HEK293T (cell line): ENCODE measurements around the gene TNS3.

ENCODE experiments used
- ARNT ChIP-seq: fragments of 450-650 bp; IDR thresholded peaks from 2 replicates; pipeline ENCODE4 v1.6.1; 2017; ENCODE audit warnings: mild to moderate bottlenecking
- BHLHE40 ChIP-seq: fragments of 450-650 bp; IDR thresholded peaks from 2 replicates; pipeline ENCODE4 v1.6.1; 2016; ENCODE audit warnings: mild to moderate bottlenecking, moderate library complexity, borderline replicate concordance
- ELF4 ChIP-seq: fragments of 450-650 bp; IDR thresholded peaks from 2 replicates; pipeline ENCODE4 v1.6.1; 2017; ENCODE audit warnings: antibody characterized with exemption
- FOXA1 ChIP-seq: fragments of 450-650 bp; IDR thresholded peaks from 2 replicates; pipeline ENCODE4 v1.6.1; 2016; ENCODE audit warnings: mild to moderate bottlenecking
- FOXK2 ChIP-seq: fragments of 450-650 bp; IDR thresholded peaks from 2 replicates; pipeline ENCODE4 v1.6.1; 2016; ENCODE audit warnings: mild to moderate bottlenecking
- FOXM1 ChIP-seq: fragments of 450-650 bp; IDR thresholded peaks from 2 replicates; pipeline ENCODE4 v1.6.1; 2017; ENCODE audit warnings: mild to moderate bottlenecking, borderline replicate concordance
- HDGF ChIP-seq: fragments of 450-650 bp; IDR thresholded peaks from 2 replicates; pipeline ENCODE4 v1.6.1; 2017; ENCODE audit warnings: antibody characterized with exemption, borderline replicate concordance
- L3MBTL2 ChIP-seq: fragments of 450-650 bp; conservative IDR thresholded peaks from 2 replicates; pipeline ENCODE4 v1.6.1; 2016; ENCODE audit warnings: mild to moderate bottlenecking
- LEF1 ChIP-seq: fragments of 450-650 bp; IDR thresholded peaks from 2 replicates; pipeline ENCODE4 v1.6.1; 2017; ENCODE audit warnings: mild to moderate bottlenecking, borderline replicate concordance
- SP1 ChIP-seq: fragments of 450-650 bp; IDR thresholded peaks from 2 replicates; pipeline ENCODE4 v1.6.1; 2017
- SUZ12 ChIP-seq: fragments of 450-650 bp; IDR thresholded peaks from 2 replicates; pipeline ENCODE4 v1.6.1; 2016; ENCODE audit warnings: mild to moderate bottlenecking
- TARDBP ChIP-seq: fragments of 450-650 bp; IDR thresholded peaks from 2 replicates; pipeline ENCODE4 v1.6.1; 2016
- ZNF384 ChIP-seq: fragments of 450-650 bp; IDR thresholded peaks from 2 replicates; pipeline ENCODE4 v1.6.1; 2016

DNA sequence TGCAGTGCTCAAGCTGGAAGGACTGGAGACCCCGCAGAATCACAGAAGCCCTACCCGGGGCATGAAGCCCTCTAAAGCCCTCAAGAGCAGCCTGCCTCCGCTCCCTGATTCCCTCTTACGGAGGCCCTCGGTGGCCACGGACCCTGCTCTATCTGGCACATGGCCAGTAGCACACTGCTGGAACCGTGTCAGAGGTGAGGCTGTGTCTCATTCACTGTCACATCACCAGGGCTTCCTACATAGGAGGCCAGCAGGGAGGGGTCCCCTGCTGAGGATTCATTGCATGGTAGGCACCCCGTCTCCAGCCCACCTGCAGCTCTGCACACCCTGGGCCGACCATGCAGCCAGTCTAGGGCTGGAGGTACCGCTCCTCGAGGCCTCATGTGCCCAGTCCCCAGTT lies 259.2 kb downstream of the TNS3 start:
- TF ChIP-seq SP1: no peak
- no peak for TF ChIP-seq ZNF384
- TF ChIP-seq ELF4: no peak
- no peak for TF ChIP-seq TARDBP
- TF ChIP-seq BHLHE40: no peak
- TF ChIP-seq L3MBTL2: no peak
- TF ChIP-seq FOXK2: no peak
- TF ChIP-seq SUZ12: no peak
- TF ChIP-seq FOXM1: no peak
- TF ChIP-seq LEF1: no peak
- no peak for TF ChIP-seq HDGF
- no peak for TF ChIP-seq FOXA1
- no peak for TF ChIP-seq ARNT
